Cerebellar cortex (tissue), 1 donor: ENCODE results near the gene RAB17.
A peak's percentile ranks its signal among the peaks of the same experiment; 100 is the strongest.

Experiments
- DNase-seq: peaks from one replicate; pipeline ENCODE4 v3.0.0-alpha.2; 2015; ENCODE audit warnings: low spot score

Gene RAB17

DNA sequence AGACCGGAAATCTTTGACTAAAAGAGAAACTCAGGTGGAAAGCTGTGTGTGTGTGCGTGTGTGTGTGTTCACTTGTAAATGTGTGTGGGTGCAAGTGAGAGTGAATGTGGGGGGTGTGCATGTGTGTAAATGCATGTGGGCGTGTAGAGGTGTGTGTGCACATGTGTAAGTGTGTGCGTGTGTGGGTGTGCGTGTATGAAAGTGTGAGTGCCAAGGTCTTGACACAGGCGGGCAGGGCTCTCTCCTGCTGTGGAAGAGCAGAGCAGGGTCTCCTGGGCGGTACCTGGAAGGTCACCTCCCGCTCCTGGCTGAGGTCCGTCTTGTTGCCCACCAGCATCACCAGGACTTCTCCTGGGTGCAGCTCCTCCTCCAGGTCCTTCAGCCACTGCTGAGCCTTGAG is 13.6 kb downstream of the RAB17 start:
- no peak for DNase-seq

DNA sequence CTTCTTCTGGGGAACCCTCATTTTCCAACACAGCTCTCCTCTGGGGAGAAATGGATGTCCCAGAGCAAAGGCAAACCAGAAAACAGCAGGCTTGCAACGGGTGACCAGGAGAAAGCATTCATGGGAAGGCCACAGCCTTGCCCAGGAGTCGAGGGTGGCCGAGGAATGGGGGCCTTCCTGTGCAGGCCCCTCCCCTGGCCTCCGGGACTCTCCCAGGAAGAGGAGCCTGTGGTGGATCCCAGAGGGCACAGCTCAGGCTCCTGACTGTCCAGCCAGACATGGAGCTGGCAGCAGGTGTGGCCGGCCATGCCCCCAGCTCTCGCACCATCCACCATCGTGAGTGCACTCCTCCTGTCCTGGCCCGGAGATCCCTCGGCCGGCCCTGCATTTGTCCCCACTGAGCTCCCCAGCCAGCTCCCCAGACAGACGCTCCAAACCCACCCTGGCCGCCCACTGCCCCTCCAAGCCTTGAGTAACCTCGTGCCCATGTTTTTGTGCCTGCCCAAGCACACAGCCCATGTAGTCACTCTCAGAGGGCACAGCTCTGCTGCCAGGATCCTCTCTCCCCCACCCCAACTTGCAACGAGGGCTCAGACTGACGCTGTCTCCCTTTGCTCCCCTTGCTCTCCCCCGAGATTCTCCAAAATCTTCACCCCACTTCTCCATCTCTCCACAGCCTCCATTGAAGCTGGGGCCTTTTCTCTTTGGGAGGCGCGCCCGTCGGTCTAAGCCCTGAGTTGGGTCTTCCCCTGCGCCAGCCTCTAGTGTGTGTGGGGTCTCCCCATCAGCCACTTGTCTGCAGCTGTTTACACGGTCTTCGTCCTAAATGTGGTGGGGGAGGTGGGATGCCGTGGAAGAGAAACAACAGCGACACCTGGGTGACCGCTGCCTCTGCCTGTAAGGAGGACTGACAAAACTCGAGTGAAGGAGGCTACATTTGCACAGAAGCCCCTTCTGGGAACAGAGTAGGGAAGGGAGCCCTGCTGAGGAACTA is 14.4 kb downstream of the RAB17 start:
- DNase-seq: no peak

DNA sequence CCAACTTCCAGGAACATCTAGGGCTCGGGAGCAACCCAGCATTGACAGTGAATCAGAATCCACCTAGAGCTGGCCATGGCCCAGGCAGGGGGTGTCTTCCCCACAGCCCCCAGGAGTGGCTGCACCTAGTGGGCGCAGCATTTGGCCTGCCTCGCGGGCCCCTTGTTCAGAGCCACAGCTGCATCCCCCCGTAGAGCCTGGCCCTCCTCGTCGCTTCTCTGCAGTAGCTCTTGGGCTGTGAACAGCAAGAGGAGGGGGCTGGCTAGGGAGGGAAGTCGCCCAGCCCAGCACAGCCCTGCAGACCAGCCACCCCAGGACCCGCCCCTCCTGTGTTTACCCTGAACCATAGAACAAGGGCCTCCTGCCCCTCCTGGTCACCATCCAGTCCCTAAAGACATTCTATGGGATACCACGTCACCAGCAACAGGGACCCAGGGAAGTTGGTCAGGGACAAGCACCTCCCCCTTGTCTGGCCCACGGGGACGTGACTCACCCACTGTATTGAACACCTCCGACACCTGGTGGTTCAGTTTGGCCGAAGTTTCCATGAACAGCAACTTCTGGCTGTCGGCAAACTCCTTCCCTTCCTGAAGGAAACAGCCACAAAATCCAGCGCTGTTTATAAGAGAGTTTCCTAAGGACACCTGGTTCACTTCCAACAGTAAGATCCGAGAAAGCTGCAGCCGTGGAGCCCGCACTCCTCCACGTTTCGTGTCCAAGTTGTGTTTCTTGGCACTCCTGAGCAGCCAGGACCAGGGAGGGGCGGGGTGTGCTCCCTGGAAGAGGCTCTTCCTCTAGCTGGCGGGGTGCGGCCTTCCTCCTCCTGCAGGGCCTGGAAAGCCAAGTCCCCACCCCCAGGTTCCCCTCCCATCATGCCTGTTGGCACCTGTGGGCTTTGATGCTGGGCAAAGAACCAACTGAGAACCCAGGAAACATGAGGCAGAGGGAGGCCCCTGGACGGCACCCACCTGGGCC is 15.4 kb downstream of the RAB17 start:
- no peak for DNase-seq

DNA sequence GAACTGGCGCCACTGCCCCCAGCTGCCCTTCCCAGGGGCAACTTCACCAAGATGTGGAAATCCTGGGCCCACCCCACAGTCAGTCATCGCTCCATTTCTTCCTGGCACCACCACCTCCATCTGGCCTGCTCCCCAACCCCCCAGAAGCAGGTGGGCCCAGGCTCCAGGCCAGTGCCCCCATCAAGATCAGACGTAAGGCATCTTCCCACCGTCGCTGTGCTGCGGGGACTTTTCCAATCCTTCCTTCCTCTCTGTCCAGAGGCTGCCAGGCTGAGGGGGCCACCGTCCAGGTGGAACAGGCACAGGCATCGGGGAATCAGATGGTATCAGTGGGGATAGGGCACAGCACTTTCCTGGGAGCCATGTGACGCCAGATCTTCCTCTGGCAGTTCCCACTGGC is 16.1 kb downstream of the RAB17 start:
- DNase-seq: no peak

DNA sequence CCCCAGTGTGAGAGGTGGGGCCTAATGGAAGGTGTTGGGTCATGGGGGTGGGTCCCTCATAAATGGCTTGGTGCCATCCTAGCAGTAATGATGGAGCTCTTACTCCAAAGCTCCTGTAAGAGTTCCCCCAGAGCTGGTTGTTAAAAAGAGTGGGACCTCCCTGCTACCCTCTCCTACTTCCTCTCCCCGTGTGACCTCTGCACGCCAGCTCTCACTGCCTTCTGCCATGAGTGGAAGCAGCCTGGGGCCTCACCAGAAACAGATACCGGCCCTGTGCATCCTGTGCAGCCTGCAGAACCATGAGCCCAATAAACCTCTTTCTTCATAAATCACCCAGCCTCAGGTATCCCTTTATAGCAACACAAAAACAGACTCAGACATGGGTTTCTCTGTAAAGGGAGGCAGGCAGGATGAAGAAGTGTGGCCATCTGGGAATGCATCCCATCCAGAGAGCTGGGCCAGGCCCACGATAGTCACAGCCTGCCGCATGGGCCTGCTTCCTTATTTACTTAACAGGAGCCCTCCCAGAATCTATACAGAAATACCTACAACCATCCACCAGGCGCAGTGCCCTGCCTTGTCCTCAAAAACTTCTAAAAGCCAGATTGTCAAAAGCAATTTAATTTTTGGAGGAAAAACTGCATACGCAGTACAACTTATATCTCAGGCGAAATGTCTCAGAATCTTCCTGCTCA is 16.7 kb downstream of the RAB17 start:
- no peak for DNase-seq

DNA sequence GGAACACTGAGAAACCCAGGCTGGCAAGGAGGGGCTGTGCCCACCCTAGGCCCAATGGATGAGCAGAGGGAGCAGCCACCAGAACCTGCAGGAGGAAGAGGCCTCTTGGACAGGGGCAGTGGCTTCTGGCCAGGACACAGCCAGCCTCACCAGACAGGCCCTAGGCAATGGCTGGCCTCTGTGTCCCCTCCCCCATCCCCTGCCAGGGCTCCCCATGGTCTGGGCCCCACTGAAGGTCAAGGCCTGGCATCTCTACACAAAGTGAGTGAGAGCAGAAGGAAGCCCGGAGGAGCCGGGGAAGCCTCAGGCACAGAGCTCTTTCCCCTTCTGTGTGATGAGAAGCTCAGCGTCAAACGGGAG is 17.8 kb downstream of the RAB17 start:
- DNase-seq: no peak

DNA sequence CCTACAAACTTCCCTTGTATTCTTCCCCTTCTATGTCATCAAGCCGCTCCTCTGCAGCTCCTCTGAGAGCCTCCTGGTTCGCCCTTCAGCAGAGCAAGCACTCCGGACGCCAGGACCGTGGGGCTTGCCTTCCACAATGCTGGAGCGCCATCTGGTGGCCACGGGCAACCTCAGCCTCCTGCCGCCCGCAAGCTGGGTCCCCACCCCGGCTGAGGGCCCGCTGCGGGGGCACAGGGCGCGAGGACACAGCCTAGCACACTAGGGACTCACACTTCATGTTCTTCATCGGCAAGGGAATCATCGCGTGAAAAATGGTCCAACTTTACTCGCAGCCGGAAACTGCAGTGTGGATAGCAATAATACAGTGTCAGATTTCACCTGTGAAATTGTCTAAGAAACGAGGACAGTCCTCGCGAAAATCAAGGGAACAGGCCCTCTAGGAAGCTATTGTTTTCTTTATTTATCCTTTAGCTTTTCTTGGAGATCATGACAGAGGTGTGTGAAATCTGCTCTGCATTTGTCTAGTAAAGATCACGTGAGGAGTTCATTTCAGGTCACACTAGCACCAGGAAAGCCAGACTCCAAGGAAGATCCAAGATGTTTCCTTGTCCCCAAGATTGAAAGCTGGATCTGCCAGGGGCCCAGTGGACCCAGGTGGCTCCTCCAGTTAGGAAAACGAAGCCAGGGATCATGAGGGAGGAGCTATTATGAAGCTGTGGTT is 18.4 kb downstream of the RAB17 start:
- peak; percentile 82 for DNase-seq

DNA sequence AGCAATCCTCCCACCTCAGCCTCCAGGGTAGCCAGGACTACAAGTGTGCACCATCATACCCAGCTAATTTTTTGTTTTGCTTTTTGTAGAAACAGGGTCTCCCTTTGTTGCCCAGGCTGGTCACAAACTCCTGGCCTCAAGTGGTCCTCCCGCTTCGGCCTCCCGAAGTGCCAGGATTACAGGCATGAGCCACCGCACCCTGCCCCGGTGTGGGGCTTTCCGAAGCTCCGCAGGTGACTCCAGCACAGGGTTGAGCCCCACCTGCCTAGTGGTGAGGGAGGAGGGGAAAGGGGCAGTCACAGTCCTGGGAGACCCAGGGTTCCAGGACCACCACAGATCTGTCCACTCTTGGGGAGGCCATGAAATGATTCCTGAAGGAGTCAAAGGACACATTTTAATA is 19.0 kb downstream of the RAB17 start:
- DNase-seq: no peak

DNA sequence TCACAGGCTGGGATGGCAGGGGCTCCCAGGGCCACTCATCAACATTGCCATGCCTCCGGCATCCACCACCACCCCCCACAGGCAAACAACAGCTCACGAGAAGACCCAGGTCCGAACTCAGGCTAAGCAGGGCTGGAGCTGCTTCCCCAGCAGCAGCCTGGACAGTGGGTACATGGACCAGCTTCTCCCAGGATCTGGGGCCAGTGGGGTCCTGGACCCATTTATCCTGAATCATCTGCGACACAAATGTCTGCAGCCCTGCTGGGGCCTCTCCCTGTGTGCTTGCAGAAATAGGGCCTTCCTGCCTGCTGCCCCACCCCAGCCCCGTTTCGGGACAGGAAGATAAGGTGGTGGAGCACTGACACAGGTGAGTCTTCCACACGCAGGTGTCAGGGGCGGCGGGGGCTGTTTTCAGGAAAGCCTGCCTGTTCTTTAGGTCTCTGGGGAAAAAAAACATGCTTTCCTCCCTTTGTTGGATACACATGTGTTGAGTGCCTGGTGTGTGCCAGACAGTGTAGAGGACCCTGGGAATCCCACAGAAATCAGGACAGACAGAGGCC is 19.7 kb downstream of the RAB17 start:
- DNase-seq: no peak

DNA sequence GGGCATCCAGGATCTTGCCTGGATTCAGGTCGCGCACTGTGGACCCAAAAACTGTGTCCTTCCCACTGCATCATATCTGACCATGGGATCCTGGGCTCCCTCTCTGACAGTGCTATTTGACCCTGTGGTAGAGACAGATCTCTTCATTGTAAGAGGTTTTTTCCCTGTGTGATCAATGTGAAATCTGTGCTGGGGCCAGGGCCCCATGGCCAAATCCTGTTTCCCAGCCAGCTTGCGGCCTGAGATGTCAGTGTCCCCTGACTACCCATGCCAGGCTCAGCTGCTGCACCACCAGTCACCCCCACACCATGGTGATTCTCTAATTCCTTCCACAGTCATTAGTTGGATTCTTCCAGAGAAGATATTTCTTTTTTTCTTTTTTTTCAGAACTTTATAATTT is 20.6 kb downstream of the RAB17 start:
- no peak for DNase-seq

DNA sequence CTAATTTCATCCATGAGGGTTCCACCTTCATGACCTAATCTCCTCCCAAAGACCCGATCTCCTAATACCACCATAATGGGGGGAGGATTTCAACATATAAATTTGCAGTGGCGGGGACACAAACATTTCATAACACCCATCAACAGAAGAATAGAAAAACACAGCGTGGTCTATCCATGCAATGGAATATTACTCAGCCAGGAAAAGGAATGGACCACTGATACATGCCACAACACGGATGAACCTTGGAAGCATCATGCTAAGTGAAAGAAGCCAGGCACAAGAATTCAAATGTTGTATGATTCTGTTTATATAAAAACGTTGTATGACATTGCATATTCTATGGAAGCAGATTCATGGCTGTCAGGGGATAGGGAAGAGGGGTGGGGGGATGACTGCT is 21.5 kb downstream of the RAB17 start:
- no peak for DNase-seq

DNA sequence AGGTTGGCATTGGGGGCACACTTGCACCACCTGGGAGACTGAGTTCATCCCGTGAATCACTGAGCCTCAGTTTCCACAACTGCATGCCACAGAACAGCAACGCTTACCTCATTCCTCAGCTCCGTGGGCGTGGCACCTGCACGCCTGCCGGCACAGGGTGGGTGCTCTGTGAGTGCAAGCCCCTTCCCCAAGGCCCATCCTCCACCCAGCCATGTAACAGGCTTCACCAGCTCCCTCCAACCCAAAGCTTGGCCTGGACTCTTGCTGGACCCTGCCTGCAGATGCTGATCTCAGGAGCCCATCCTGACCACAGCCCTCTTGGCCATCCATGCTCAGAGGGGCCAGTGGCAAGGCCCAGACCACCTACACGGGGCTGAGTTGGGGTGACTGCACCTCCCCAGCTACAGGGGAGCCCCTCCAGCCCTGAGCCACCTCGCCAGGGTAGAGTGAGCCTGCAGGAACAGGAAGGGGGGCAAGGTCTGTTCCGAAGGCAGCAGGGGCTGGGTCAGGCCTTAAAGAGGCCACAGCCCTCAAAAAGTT is 22.3 kb downstream of the RAB17 start:
- DNase-seq: no peak

DNA sequence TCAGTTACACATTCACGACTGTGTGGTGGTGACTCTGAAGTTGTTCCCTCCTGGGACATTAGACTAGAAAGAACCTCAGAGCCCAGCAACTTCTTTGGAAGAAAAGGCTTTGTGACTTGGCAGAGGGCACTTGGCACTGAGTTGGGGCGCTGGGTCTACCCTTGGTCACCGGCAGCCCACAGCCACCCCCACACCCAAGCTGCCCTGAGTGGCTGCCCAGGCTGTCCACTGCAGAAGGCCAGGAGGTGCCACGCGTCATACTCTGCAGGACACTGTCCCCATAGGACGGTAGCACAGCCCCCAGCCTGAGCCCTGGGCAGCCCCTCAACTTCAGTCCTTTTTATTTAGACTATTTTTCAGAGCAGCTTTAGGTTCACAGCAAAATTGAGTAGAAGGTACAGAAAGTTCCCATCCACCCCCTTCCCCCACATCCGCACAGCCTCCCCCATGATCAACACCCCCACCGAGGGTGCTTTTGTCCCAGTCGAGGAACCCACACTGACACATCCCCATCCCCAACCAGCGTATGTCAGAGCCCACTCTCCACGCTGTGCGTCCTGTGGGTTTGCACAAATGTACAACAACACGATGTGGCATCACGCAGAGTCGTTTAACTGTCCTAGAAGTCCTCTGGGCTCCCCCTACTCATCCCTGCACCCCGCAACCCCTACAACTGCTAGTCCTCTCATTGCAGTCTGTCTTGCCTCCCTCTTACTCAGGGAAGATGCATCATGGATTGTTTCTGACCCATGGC is 23.1 kb downstream of the RAB17 start:
- no peak for DNase-seq

DNA sequence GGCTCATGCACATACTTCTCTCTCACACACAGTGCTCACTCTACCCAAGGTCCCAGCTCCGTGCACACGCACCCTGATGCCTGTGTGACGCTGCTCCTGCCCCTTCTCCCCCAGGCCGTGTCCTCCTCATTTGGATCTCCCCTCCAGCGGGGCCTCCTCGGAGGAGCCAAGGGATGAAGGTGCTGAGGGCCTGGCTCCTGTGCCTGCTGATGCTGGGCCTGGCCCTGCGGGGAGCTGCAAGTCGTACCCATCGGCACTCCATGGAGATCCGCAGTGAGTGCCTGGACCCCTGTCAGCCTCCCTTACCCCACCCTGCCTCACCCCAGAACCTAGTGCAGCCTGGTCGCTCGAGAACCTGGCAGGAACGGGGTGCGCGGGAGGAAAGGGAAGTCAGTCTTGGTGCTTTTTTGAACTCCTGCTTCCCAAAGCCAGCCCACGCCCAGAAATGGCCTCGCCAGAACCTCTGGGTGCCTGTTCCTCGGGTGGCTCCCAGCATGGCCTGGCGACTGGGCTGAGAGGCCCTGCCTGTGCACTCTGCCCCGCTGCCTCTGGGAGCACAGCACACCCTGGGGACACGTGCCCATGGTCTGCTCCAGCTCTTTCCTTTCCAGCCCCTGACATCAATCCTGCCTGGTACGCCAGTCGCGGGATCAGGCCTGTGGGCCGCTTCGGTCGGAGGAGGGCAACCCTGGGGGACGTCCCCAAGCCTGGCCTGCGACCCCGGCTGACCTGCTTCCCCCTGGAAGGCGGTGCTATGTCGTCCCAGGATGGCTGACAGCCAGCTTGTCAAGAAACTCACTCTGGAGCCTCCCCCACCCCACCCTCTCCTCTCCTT is 23.9 kb downstream of the RAB17 start, which contains the start of gene PRLH:
TSS of gene PRLH (plus strand) at position 174 of the 835 bp plus-strand sequence. CDS start at position 174, 0 bp downstream.
- no peak for DNase-seq

DNA sequence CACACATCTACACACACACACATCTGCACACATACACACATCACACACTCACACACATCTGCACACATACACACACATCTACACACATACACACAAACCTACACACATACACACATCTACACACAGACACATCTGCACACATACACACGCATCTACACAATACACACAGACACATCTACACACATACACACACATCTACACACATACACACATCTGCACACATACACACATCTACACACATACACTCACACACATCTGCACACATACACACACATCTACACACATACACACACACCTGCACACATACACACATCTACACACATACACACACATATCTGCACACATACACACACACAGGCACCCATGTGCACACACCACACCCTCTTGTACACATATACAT is 24.6 kb downstream of the RAB17 start:
- no peak for DNase-seq

DNA sequence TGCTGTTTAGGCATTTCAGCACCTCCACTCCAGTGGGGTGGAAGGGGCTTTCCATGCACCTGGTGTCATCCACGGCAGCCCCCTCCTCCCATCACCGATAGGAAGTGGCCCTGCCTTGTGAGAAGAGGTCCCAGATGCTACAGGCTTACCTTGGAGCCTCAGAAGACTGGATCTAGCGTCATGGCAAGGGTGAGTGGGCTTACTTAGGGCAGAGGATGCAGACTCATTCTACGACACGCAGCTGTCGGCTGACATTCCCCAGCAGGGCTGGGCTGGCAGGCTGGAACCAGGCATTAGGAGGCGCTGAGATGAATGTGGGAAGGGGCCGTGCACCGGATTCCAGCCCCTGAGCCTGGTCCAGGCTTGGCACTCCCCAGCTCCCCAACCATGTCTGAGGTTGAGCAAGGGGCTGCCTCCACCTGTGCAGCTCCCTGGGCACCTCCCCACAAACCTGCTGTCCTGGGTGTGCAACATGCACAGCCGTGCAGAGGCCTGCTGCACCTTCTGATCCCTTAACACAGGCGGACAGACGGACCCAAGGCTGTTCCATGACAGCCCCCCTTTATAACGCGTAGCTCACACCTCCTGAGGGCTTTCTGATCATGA is 25.9 kb downstream of the RAB17 start:
- DNase-seq: no peak

DNA sequence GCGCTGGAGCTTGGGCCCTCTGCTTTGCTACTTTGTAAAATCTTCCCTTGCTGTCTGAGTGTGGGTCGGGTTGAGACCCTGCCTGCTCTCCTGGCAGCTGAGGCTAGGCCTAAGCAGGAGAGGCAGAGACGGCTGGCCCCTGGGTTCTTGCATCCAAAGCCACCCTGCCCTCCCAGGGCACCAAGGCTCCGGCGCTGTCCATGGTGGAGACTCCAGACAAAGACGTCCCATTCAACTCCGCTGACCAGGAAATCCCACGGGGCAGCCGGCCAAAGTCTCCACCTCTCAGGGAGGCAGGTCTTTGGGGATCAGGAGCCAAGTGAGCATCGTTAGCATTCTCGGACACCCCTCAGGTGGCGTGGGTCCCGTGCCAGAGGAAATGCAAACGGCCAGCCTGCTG is 26.7 kb downstream of the RAB17 start:
- DNase-seq: no peak

DNA sequence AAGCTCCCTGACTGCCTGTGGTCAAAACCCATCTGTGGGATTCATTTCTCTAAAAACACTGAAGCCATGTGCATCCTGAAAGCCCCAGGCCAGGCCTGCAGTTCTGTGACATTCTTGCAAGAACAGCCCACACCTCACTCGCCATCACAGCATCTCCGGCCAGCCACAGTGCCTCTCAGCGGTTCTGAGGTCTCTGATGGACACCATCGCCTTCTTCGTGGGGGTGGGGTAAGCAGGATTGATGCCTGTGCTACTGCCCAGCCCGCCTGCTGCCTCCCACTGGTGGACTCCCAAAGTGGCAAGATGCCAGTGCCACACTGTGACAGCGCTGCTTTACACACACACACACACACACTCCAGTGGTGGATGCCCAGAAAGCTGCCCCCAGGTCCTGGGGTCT is 29.3 kb downstream of the RAB17 start:
- no peak for DNase-seq
